GM12878 (cell line): ENCODE results near the gene PELI2. TPM values are rescaled to one million over a fixed set of nuclear protein-coding genes. Genes with fewer than 3 reads are reported as not detected.

Experiments
- ATAC-seq: fragments of 200-7000 bp; cut with Tn5 transposase; 3 replicates; pipeline ENCODE4 v1.9.1; 2020; ENCODE audit warnings: mild to moderate bottlenecking, moderate library complexity
- BruUV-seq: library from RNA; stranded (reverse); fragments of 400-500 nt; replicated peaks from 2 replicates; lab custom pipeline; 2021; lab: Mats Ljungman, UMichigan
- CTCF ChIA-PET: fragments of 300-600 bp; sonication (Branson Sonifier 250); formaldehyde crosslinking; extraction: SDS; loops from one replicate; lab custom pipeline; 2021; ENCODE audit warnings: inconsistent platforms; lab: Yijun Ruan, JAX
- POLR2A ChIA-PET: fragments of 350-600 bp; formaldehyde crosslinking; extraction: SDS; loops from one replicate; lab custom pipeline; 2021; ENCODE audit warnings: inconsistent platforms; lab: Charles Lee
- RAD21 ChIA-PET: fragments of 300-600 bp; sonication (Branson Sonifier 250); formaldehyde crosslinking; loops from one replicate; lab custom pipeline; 2023; ENCODE audit warnings: antibody characterized with exemption; ENCODE audit not compliant: unreplicated experiment; lab: Charles Lee
- SMC1A ChIA-PET: fragments of 300-600 bp; sonication (Branson Sonifier 250); formaldehyde crosslinking; loops from one replicate; lab custom pipeline; 2023; ENCODE audit not compliant: unreplicated experiment, uncharacterized antibody; lab: Charles Lee
- DNase-seq: peaks from one replicate; pipeline ENCODE4 v3.0.0-alpha.2; 2011; ENCODE audit warnings: low read depth, low spot score
- FAIRE-seq: peaks from 3 replicates; lab custom pipeline; 2011; peaks lifted over from hg19 to GRCh38; lab: Jason Lieb, UNC
- H2AFZ ChIP-seq: 2 replicates; pipeline ENCODE4 v1.6.0; 2011; ENCODE audit warnings: low read depth, low read length, control low read depth; ENCODE audit not compliant: control insufficient read depth
- H3K27ac ChIP-seq: 2 replicates; pipeline ENCODE4 v1.5.1; 2011; ENCODE audit warnings: control low read depth; ENCODE audit not compliant: control insufficient read depth, insufficient read depth
- H3K27me3 ChIP-seq, 2 experiments: replicated peaks in 1 of 2; 2 replicates each; pipeline versions ENCODE4 v1.6.0 to v1.6.1; 2011; ENCODE audit warnings: low read length in 1 of 2; ENCODE audit not compliant: control insufficient read depth in 2 of 2, insufficient read depth in 2 of 2
- H3K36me3 ChIP-seq, 2 experiments: 2 replicates each; pipeline ENCODE4 v1.5.1; 2011; ENCODE audit warnings: low read length in 1 of 2; ENCODE audit not compliant: control insufficient read depth in 2 of 2, insufficient read depth in 2 of 2
- H3K4me1 ChIP-seq: 2 replicates; pipeline ENCODE4 v1.6.1; 2011; ENCODE audit warnings: mild to moderate bottlenecking, low read length, moderate library complexity, mixed read lengths; ENCODE audit not compliant: control insufficient read depth, insufficient read depth
- H3K4me2 ChIP-seq: 2 replicates; pipeline ENCODE4 v1.6.0; 2011; ENCODE audit warnings: control low read depth; ENCODE audit not compliant: control insufficient read depth, insufficient read depth
- H3K4me3 ChIP-seq: fragments of 200-600 bp; sonication (generic); 2 replicates; pipeline ENCODE4 v1.5.1; 2016
- H3K79me2 ChIP-seq: 2 replicates; pipeline ENCODE4 v1.6.0; 2011; ENCODE audit warnings: low read length; ENCODE audit not compliant: control insufficient read depth, insufficient read depth
- H3K9ac ChIP-seq: 2 replicates; pipeline ENCODE4 v1.8.0; 2011; ENCODE audit warnings: low read length, control low read depth, mixed read lengths; ENCODE audit not compliant: control insufficient read depth, insufficient read depth
- H3K9me3 ChIP-seq: replicated peaks from 3 replicates; pipeline ENCODE4 v1.5.1; 2011; ENCODE audit warnings: mild to moderate bottlenecking, low read length; ENCODE audit not compliant: control insufficient read depth, insufficient read depth
- H4K20me1 ChIP-seq: 2 replicates; pipeline ENCODE4 v1.6.0; 2011; ENCODE audit not compliant: control insufficient read depth, insufficient read depth
- BCL11A ChIP-seq: IDR thresholded peaks from 2 replicates; pipeline ENCODE4 v1.6.1; 2011; ENCODE audit warnings: low read depth, low read length
- CBX5 ChIP-seq: sonication (generic); IDR thresholded peaks from 2 replicates; pipeline ENCODE4 v1.6.1; 2016; ENCODE audit warnings: low read depth, moderate library complexity, mild to moderate bottlenecking, inconsistent platforms
- CREM ChIP-seq: IDR thresholded peaks from 2 replicates; pipeline ENCODE4 v1.6.1; 2014; ENCODE audit warnings: antibody characterized with exemption, low read depth
- FOS ChIP-seq: IDR thresholded peaks from 3 replicates; pipeline ENCODE4 v1.6.1; 2011; ENCODE audit warnings: borderline replicate concordance; ENCODE audit not compliant: insufficient read length; ENCODE audit errors: extremely low read depth
- GABPA ChIP-seq: IDR thresholded peaks from 2 replicates; pipeline ENCODE4 v1.6.1; 2014; ENCODE audit warnings: antibody characterized with exemption, low read depth, mild to moderate bottlenecking, inconsistent platforms
- HCFC1 ChIP-seq: fragments of 150-350 bp; IDR thresholded peaks from 2 replicates; pipeline ENCODE4 v1.6.1; 2014; ENCODE audit warnings: low read length
- NRF1 ChIP-seq: conservative IDR thresholded peaks from 2 replicates; pipeline ENCODE4 v1.6.1; 2011; ENCODE audit warnings: mild to moderate bottlenecking, low read depth, low read length, improper control_type of control experiment
- RB1 ChIP-seq: fragments of 450-650 bp; formaldehyde crosslinking; IDR thresholded peaks from 2 replicates; pipeline ENCODE4 v1.6.1; 2017; ENCODE audit warnings: mild to moderate bottlenecking, borderline replicate concordance
- RUNX3 ChIP-seq: IDR thresholded peaks from 2 replicates; pipeline ENCODE4 v1.6.1; 2012; ENCODE audit warnings: low read length, inconsistent platforms
- SMC3 ChIP-seq: IDR thresholded peaks from 2 replicates; pipeline ENCODE4 v1.6.1; 2011; ENCODE audit warnings: low read length, improper control_type of control experiment, borderline replicate concordance
- SREBF2 ChIP-seq: IDR thresholded peaks from 2 replicates; pipeline ENCODE4 v1.6.1; 2012; ENCODE audit warnings: mild to moderate bottlenecking, low read length
- SRF ChIP-seq, 2 experiments: IDR thresholded peaks; 2 replicates each; pipeline ENCODE4 v1.6.1; 2011; ENCODE audit warnings: low read depth in 2 of 2, low read length in 2 of 2, mild to moderate bottlenecking in 1 of 2, moderate library complexity in 1 of 2
- ZNF207 ChIP-seq: fragments of 450-650 bp; IDR thresholded peaks from 2 replicates; pipeline ENCODE4 v1.6.1; 2014; ENCODE audit warnings: antibody characterized with exemption, mild to moderate bottlenecking, borderline replicate concordance
- whole genome bisulfite sequencing: methylation state at CpG from one replicate; pipeline ENCODE4 v1.1.6; 2016; ENCODE audit warnings: low lambda C conversion rate; ENCODE audit not compliant: insufficient replicate concordance, insufficient coverage; ENCODE audit errors: missing lambda C conversion rate; 5-methylcytosine and 5-hydroxymethylcytosine counted together
- in situ Hi-C: fragments of 300-500 bp; cut with MboI; formaldehyde crosslinking; loops from 9 replicates; pipeline ENCODE4 v1.14.3; 2018; ENCODE audit warnings: mixed read lengths
- intact Hi-C: fragments of 100-400 bp; cut with micrococcal nuclease; formaldehyde crosslinking; loops from one replicate; pipeline ENCODE4 v1.14.2; 2022; ENCODE audit not compliant: unreplicated experiment
- polyA plus RNA-seq, 11 experiments: library from polyadenylated mRNA; depleted of rRNA in 4 of 11; unstranded in 6 of 11; stranded (reverse) in 5 of 11; fragments of >200 nt; fragmentation: Nextera tagmentation in 4 of 11; fragmentation: Illumina TruSeq in 1 of 11; extraction: Ambion mirVana in 4 of 11; extraction: Trizol in 1 of 11; gene quantifications; 1 replicate in 1 of 11; 2 replicates in 10 of 11; pipeline versions ENCODE4 v1.2.1 to v1.2.3, GENCODE V29; 2011 to 2016; ENCODE audit warnings: inconsistent platforms in 2 of 11, missing spikeins in 2 of 11, low read depth in 1 of 11
- total RNA-seq, 4 experiments: library from RNA; depleted of rRNA in 3 of 4; stranded (reverse); fragments of >200 nt in 3 of 4; fragmentation: Illumina TruSeq in 1 of 4; extraction: Trizol in 1 of 4; gene quantifications; 2 replicates each; pipeline versions ENCODE4 v1.2.1 to v1.2.3, GENCODE V29; 2013 to 2021
- TF ChIP-seq, protein P1 (sequence below): fragments of 450-650 bp; formaldehyde crosslinking; IDR thresholded peaks from 2 replicates; pipeline ENCODE4 v1.4.0; 2020; ENCODE audit warnings: mild to moderate bottlenecking, moderate library complexity
- TF ChIP-seq, protein P2 (sequence below): IDR thresholded peaks from 2 replicates; pipeline ENCODE4 v1.6.1; 2012; ENCODE audit warnings: low read depth, low read length, improper control_type of control experiment

Gene PELI2
- total and polyA plus RNA-seq, 10 of the 15 experiments (the other 5 are each of a cell fraction or from before 2014, with no cell fraction given), result under 0.01 to 0.10 (median 0.01) TPM; not detected in 3

DNA sequence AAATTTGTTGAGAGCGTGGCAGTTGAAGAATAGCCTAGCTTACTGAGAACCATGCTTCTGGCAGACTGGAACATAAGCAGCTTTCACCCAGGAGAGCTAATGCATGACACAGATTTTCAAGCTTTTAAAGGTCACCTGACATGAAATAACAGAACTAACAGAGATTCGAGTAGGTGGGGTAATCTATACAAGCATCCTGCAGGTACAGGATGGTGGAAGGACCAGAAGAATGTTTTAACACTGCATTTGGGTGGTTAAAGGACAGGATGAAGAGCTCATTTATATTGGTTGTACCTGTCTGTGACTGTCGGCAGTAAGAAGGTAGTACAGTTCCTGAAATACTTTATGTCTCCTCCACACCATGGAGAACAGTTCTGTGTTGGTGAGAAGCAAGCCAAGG is 8.9 kb downstream of the PELI2 start:
- RAD21 ChIA-PET, result no interaction called here

More for the DNA sequence above, 8.9 kb downstream of the PELI2 start:
- Histone ChIP-seq H3K4me3 (no peak overlapping the region), H3K4me1 (no peaks in the 10 kb centered on the region), H4K20me1 (no peaks in the 10 kb centered on the region), H3K27ac (no peak overlapping the region), H3K4me2 (no peak overlapping the region), H2AFZ (no peak overlapping the region), H3K27me3 (no peaks in the 10 kb centered on the region; a peak in 2 of 4 replicates), H3K9me3 (no peaks in the 10 kb centered on the region), H3K36me3 (no peaks in the 10 kb centered on the region), H3K9ac (no peak overlapping the region), H3K79me2 (no peaks in the 10 kb centered on the region)
- DNase-seq (no peak), ATAC-seq (no peak), FAIRE-seq (no peak)
- intact Hi-C loops, result no loop called here
- 18% methylated on average over 3 of the region's 3 CpGs for WGBS
- BruUV-seq, result no TSS peak
- ChIA-PET CTCF (interaction anchor here (0.8 kb wide), 1 partner anchor 452 kb away, joined by 4 read pairs; no protein-coding TSS in a partner anchor), POLR2A (no interaction called here), SMC1A (interaction anchor here (0.9 to 1.0 kb wide), 2 partner anchors 16 to 84 kb away, joined by 3 read pairs; no protein-coding TSS in a partner anchor)
- no peak for TF ChIP-seq SREBF2
- TF ChIP-seq GABPA, result no peak
- TF ChIP-seq, protein P1, sequence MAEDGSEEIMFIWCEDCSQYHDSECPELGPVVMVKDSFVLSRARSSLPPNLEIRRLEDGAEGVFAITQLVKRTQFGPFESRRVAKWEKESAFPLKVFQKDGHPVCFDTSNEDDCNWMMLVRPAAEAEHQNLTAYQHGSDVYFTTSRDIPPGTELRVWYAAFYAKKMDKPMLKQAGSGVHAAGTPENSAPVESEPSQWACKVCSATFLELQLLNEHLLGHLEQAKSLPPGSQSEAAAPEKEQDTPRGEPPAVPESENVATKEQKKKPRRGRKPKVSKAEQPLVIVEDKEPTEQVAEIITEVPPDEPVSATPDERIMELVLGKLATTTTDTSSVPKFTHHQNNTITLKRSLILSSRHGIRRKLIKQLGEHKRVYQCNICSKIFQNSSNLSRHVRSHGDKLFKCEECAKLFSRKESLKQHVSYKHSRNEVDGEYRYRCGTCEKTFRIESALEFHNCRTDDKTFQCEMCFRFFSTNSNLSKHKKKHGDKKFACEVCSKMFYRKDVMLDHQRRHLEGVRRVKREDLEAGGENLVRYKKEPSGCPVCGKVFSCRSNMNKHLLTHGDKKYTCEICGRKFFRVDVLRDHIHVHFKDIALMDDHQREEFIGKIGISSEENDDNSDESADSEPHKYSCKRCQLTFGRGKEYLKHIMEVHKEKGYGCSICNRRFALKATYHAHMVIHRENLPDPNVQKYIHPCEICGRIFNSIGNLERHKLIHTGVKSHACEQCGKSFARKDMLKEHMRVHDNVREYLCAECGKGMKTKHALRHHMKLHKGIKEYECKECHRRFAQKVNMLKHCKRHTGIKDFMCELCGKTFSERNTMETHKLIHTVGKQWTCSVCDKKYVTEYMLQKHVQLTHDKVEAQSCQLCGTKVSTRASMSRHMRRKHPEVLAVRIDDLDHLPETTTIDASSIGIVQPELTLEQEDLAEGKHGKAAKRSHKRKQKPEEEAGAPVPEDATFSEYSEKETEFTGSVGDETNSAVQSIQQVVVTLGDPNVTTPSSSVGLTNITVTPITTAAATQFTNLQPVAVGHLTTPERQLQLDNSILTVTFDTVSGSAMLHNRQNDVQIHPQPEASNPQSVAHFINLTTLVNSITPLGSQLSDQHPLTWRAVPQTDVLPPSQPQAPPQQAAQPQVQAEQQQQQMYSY, result no peak
- TF ChIP-seq ZNF207, result no peak
- no peak for TF ChIP-seq HCFC1
- TF ChIP-seq FOS, result no peak
- TF ChIP-seq BCL11A, result no peak
- TF ChIP-seq, protein P2, sequence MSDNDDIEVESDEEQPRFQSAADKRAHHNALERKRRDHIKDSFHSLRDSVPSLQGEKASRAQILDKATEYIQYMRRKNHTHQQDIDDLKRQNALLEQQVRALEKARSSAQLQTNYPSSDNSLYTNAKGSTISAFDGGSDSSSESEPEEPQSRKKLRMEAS, result no peak
- no peak for TF ChIP-seq RUNX3
- TF ChIP-seq CBX5, result no peak
- no peak for TF ChIP-seq SRF (IDR thresholded peaks at IDR 0.05; ENCODE audit: low read depth in 2 of 2, low read length in 2 of 2)
- no peak for TF ChIP-seq NRF1
- no peak for TF ChIP-seq CREM
- TF ChIP-seq SMC3, result no peak
- TF ChIP-seq RB1, result no peak
- in situ Hi-C loops, result no loop called here
